HepG2 (cell line): ENCODE results near the gene TRIM54. TPM values are rescaled to one million over a fixed set of nuclear protein-coding genes. Genes with fewer than 3 reads are reported as not detected.
A peak's percentile ranks its signal among the peaks of the same experiment; 100 is the strongest.

Experiments used
- ARHGAP35 ChIP-seq: sonication (generic); formaldehyde crosslinking; IDR thresholded peaks from 2 replicates; pipeline ENCODE4 v1.9.0; 2022; ENCODE audit warnings: mild to moderate bottlenecking, inconsistent platforms, moderate library complexity, missing genetic modification reagents, borderline replicate concordance
- DMTF1 ChIP-seq: sonication (generic); formaldehyde crosslinking; IDR thresholded peaks from 2 replicates; pipeline ENCODE4 v1.4.0; 2020; ENCODE audit warnings: mild to moderate bottlenecking, missing genetic modification reagents
- ETV5 ChIP-seq: IDR thresholded peaks from 2 replicates; pipeline ENCODE4 v1.6.1; 2018; ENCODE audit warnings: missing biosample characterization, missing genetic modification reagents, inconsistent platforms, borderline replicate concordance
- HDAC2 ChIP-seq: sonication (generic); formaldehyde crosslinking; IDR thresholded peaks from 2 replicates; pipeline ENCODE4 v1.4.0; 2020; ENCODE audit warnings: missing genetic modification reagents
- HNRNPH1 ChIP-seq: fragments of 200-400 bp; formaldehyde crosslinking; optimal IDR thresholded peaks from 2 replicates; pipeline ENCODE3; 2017; ENCODE audit warnings: mild to moderate bottlenecking, low read depth, low read length
- MBNL3 ChIP-seq: fragments of 250-450 bp; sonication (Bioruptor Pico); conservative IDR thresholded peaks from 2 replicates; pipeline ENCODE4 v1.8.0; 2022; ENCODE audit warnings: mild to moderate bottlenecking, inconsistent platforms
- NCOR1 ChIP-seq: fragments of 200-600 bp; sonication (generic); IDR thresholded peaks from 2 replicates; pipeline ENCODE4 v1.7.0; 2017; ENCODE audit warnings: antibody characterized with exemption, low read length, borderline replicate concordance
- POLR2G ChIP-seq: fragments of 200-400 bp; formaldehyde crosslinking; IDR thresholded peaks from 2 replicates; pipeline ENCODE4 v1.6.1; 2018; ENCODE audit warnings: mild to moderate bottlenecking, low read depth, low read length, moderate library complexity
- ZNF30 ChIP-seq: sonication (generic); formaldehyde crosslinking; IDR thresholded peaks from 2 replicates; pipeline ENCODE4 v1.5.0; 2020; ENCODE audit warnings: mild to moderate bottlenecking, missing genetic modification reagents
- ZNF331 ChIP-seq: sonication (generic); formaldehyde crosslinking; IDR thresholded peaks from 2 replicates; pipeline ENCODE4 v1.4.0; 2020; ENCODE audit warnings: missing genetic modification reagents
- ZNF510 ChIP-seq: sonication (generic); formaldehyde crosslinking; IDR thresholded peaks from 2 replicates; pipeline ENCODE4 v1.4.0; 2020; ENCODE audit warnings: low read depth, mild to moderate bottlenecking, missing genetic modification reagents
- ZNF580 ChIP-seq: IDR thresholded peaks from 2 replicates; pipeline ENCODE4 v1.6.1; 2016; ENCODE audit warnings: low read depth, borderline replicate concordance
- ZNF616 ChIP-seq: sonication (generic); formaldehyde crosslinking; IDR thresholded peaks from 2 replicates; pipeline ENCODE4 v1.5.0; 2020; ENCODE audit warnings: low read depth, mild to moderate bottlenecking, missing genetic modification reagents
- ZNF652 ChIP-seq: IDR thresholded peaks from 2 replicates; pipeline ENCODE4 v1.6.1; 2016; ENCODE audit warnings: low read depth, borderline replicate concordance
- polyA plus RNA-seq, 8 experiments: library from polyadenylated mRNA; depleted of rRNA in 3 of 8; stranded (reverse) in 7 of 8; unstranded in 1 of 8; fragments of >200 nt; fragmentation: Illumina TruSeq in 4 of 8; extraction: Trizol in 4 of 8; gene quantifications; 2 replicates each; pipeline versions ENCODE4 v1.2.1 to v1.2.3, GENCODE V29; 2011 to 2016; ENCODE audit warnings: low read depth in 4 of 8, missing spikeins in 1 of 8, mixed read lengths in 1 of 8; ENCODE audit not compliant: insufficient read depth in 1 of 8
- total RNA-seq, 5 experiments: library from RNA; depleted of rRNA; stranded (reverse); fragments of >200 nt; fragmentation: Illumina TruSeq; extraction: Trizol; gene quantifications; 2 replicates each; pipeline ENCODE4 v1.2.3, GENCODE V29; 2016; ENCODE audit warnings: low read depth in 1 of 5
- TF ChIP-seq, protein P1 (sequence below): sonication (generic); formaldehyde crosslinking; IDR thresholded peaks from 2 replicates; pipeline ENCODE4 v1.5.0; 2020; ENCODE audit warnings: mild to moderate bottlenecking, missing genetic modification reagents, borderline replicate concordance
- TF ChIP-seq, protein P2 (sequence below), 2 experiments: sonication (generic) in 1 of 2; formaldehyde crosslinking in 1 of 2; IDR thresholded peaks; 2 replicates each; pipeline versions ENCODE4 v1.5.1 to v1.6.1; 2011 to 2020; ENCODE audit warnings: borderline replicate concordance in 1 of 2, low read depth in 1 of 2, low read length in 1 of 2, mild to moderate bottlenecking in 1 of 2, missing genetic modification reagents in 1 of 2, moderate library complexity in 1 of 2
- TF ChIP-seq, protein P3 (sequence below): sonication (generic); formaldehyde crosslinking; IDR thresholded peaks from 2 replicates; pipeline ENCODE4 v1.4.0; 2020; ENCODE audit warnings: missing genetic modification reagents, borderline replicate concordance

TRIM54 gene
- total and polyA plus RNA-seq, 2 of the 13 experiments (the other 11 are each of a cell fraction or from before 2014, with no cell fraction given): 0.07 to 0.13 TPM

GRCh38 chr2:27249891-27250651 is 32.2 kb upstream of the TRIM54 start (continued):
- TF ChIP-seq NCOR1 (no peak), ZNF30 (CRISPR knock-in tag) (no peak), ETV5 (CRISPR knock-in tag) (peak; percentile 96), ZNF331 (CRISPR knock-in tag) (no peak; the same call in 1 of the 2 replicates), ZNF652 (CRISPR knock-in tag) (no peak), ZNF510 (CRISPR knock-in tag) (no peak), MBNL3 (CRISPR knock-in tag) (no peak), ZNF580 (CRISPR knock-in tag) (peak; percentile 71; the same call in 1 of the 2 replicates), ZNF616 (CRISPR knock-in tag) (no peak), HDAC2 (CRISPR knock-in tag) (no peak), DMTF1 (CRISPR knock-in tag) (no peak), ARHGAP35 (CRISPR knock-in tag) (no peak; the same call in 1 of the 2 replicates), POLR2G (no peak), HNRNPH1 (no peak)
- TF ChIP-seq, protein P1, sequence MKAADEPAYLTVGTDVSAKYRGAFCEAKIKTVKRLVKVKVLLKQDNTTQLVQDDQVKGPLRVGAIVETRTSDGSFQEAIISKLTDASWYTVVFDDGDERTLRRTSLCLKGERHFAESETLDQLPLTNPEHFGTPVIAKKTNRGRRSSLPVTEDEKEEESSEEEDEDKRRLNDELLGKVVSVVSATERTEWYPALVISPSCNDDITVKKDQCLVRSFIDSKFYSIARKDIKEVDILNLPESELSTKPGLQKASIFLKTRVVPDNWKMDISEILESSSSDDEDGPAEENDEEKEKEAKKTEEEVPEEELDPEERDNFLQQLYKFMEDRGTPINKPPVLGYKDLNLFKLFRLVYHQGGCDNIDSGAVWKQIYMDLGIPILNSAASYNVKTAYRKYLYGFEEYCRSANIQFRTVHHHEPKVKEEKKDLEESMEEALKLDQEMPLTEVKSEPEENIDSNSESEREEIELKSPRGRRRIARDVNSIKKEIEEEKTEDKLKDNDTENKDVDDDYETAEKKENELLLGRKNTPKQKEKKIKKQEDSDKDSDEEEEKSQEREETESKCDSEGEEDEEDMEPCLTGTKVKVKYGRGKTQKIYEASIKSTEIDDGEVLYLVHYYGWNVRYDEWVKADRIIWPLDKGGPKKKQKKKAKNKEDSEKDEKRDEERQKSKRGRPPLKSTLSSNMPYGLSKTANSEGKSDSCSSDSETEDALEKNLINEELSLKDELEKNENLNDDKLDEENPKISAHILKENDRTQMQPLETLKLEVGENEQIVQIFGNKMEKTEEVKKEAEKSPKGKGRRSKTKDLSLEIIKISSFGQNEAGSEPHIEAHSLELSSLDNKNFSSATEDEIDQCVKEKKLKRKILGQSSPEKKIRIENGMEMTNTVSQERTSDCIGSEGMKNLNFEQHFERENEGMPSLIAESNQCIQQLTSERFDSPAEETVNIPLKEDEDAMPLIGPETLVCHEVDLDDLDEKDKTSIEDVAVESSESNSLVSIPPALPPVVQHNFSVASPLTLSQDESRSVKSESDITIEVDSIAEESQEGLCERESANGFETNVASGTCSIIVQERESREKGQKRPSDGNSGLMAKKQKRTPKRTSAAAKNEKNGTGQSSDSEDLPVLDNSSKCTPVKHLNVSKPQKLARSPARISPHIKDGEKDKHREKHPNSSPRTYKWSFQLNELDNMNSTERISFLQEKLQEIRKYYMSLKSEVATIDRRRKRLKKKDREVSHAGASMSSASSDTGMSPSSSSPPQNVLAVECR (CRISPR knock-in tag): peak; percentile 54; the same call in 1 of the 2 replicates
- TF ChIP-seq, protein P2, sequence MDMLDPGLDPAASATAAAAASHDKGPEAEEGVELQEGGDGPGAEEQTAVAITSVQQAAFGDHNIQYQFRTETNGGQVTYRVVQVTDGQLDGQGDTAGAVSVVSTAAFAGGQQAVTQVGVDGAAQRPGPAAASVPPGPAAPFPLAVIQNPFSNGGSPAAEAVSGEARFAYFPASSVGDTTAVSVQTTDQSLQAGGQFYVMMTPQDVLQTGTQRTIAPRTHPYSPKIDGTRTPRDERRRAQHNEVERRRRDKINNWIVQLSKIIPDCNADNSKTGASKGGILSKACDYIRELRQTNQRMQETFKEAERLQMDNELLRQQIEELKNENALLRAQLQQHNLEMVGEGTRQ (IDR thresholded peaks at IDR 0.05; ENCODE audit: low read depth, low read length): no peak
- TF ChIP-seq, protein P2 (CRISPR knock-in tag; IDR thresholded peaks at IDR 0.05; ENCODE audit: borderline replicate concordance): no peak
- TF ChIP-seq, protein P3, sequence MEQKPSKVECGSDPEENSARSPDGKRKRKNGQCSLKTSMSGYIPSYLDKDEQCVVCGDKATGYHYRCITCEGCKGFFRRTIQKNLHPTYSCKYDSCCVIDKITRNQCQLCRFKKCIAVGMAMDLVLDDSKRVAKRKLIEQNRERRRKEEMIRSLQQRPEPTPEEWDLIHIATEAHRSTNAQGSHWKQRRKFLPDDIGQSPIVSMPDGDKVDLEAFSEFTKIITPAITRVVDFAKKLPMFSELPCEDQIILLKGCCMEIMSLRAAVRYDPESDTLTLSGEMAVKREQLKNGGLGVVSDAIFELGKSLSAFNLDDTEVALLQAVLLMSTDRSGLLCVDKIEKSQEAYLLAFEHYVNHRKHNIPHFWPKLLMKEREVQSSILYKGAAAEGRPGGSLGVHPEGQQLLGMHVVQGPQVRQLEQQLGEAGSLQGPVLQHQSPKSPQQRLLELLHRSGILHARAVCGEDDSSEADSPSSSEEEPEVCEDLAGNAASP (CRISPR knock-in tag): peak; percentile 60; the same call in 1 of the 2 replicates
